ENCODE results near the gene RUSC2. TPM values are rescaled to one million over a fixed set of nuclear protein-coding genes. Genes with fewer than 3 reads are reported as not detected.

RUSC2 gene
- total RNA-seq, 2 experiments from 2014 or later: not detected

GRCh38 chr9:35517552-35518224, 27.8 kb downstream of the RUSC2 start:
- Histone ChIP-seq H3K79me2 (ENCODE audit: insufficient read depth, low read depth, low read length) (no peaks in the 10 kb centered on the region), H3K9me3 (ENCODE audit: low read length) (no peaks in the 10 kb centered on the region), H3K4me2 (ENCODE audit: low read length) (no peak overlapping the region), H2AFZ (ENCODE audit: low read length) (no peak overlapping the region), H3K36me3 (ENCODE audit: insufficient read depth, low read length) (no peaks in the 10 kb centered on the region), H3K4me3 (ENCODE audit: low read depth, low read length, poor library complexity, severe bottlenecking) (no peak overlapping the region), H3K9me2 (ENCODE audit: insufficient read depth, low read length) (no peaks in the 10 kb centered on the region), H3K4me1 (ENCODE audit: insufficient read depth, low read length, poor library complexity, severe bottlenecking) (no peaks in the 10 kb centered on the region), H3K27ac (ENCODE audit: low read depth, low read length, poor library complexity, severe bottlenecking) (no peak overlapping the region), H4K20me1 (ENCODE audit: insufficient read depth, low read length) (no peaks in the 10 kb centered on the region)
- intact Hi-C loops (cut with micrococcal nuclease; ENCODE audit: unreplicated experiment): no loop called here
- TF ChIP-seq CTCF (conservative IDR thresholded peaks at IDR 0.05; ENCODE audit: low read length): no peak
- no peak for TF ChIP-seq EZH2phosphoT487 (IDR thresholded peaks at IDR 0.05; ENCODE audit: borderline replicate concordance, low read depth, low read length)
- ChIA-PET POLR2A (no interaction called here), CTCF (ENCODE audit: unreplicated experiment) (no interaction called here)
- no peak for DNase-seq (ENCODE audit: low spot score)
- BruUV-seq (replicated peaks): no TSS peak

DNA sequence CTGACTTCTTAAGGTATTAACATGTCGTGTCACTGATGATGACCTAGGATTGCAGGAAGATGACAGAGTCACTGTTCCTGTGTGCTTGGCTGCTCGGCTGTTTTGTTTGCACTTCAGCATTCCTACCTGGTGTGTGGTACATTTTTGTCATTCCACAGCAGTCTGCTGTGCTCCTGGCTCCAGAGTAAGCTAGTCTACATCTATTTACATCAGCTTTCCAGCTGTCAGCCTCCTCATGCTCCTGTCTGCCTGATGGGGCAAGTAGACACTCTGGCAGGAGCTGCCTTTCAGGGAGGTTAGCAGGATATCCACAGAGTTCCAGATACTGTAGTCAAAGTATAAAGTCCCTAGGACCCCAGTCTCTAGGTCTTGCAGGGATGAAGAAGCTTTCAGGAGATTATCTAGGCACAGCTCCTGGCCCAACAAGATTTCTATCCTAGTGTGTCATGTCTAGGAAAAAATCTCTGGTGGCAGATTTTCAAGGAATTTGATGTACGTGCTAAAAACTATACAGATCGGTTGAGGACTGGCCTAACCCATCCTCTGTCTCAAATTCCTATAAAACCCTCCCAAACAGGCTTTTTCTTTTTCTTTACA, 28.4 kb downstream of the RUSC2 start:
- no TSS peak for BruUV-seq (replicated peaks)
- Histone ChIP-seq H3K4me2 (ENCODE audit: low read length) (no peak overlapping the region), H4K20me1 (ENCODE audit: insufficient read depth, low read length) (no peaks in the 10 kb centered on the region), H3K79me2 (ENCODE audit: insufficient read depth, low read depth, low read length) (no peaks in the 10 kb centered on the region), H3K4me3 (ENCODE audit: low read depth, low read length, poor library complexity, severe bottlenecking) (no peak overlapping the region), H3K27ac (ENCODE audit: low read depth, low read length, poor library complexity, severe bottlenecking) (no peak overlapping the region), H2AFZ (ENCODE audit: low read length) (no peak overlapping the region), H3K9me2 (ENCODE audit: insufficient read depth, low read length) (no peaks in the 10 kb centered on the region), H3K9me3 (ENCODE audit: low read length) (no peaks in the 10 kb centered on the region), H3K4me1 (ENCODE audit: insufficient read depth, low read length, poor library complexity, severe bottlenecking) (no peaks in the 10 kb centered on the region), H3K36me3 (ENCODE audit: insufficient read depth, low read length) (no peaks in the 10 kb centered on the region)
- DNase-seq (ENCODE audit: low spot score): no peak
- ChIA-PET POLR2A (interaction anchor here (0.5 to 0.6 kb wide), 2 partner anchors 77 to 441 kb away, joined by 3 read pairs; no protein-coding TSS in a partner anchor), CTCF (ENCODE audit: unreplicated experiment) (no interaction called here)
- intact Hi-C loops (cut with micrococcal nuclease; ENCODE audit: unreplicated experiment): no loop called here
- TF ChIP-seq CTCF (conservative IDR thresholded peaks at IDR 0.05; ENCODE audit: low read length): no peak
- no peak for TF ChIP-seq EZH2phosphoT487 (IDR thresholded peaks at IDR 0.05; ENCODE audit: borderline replicate concordance, low read depth, low read length)

Measured in OCI-LY7 (cell line).